K562 (cell line): Measurements from ENCODE around the gene ZNF780A. TPM values are rescaled to one million over a fixed set of nuclear protein-coding genes. Genes with fewer than 3 reads are reported as not detected.
A peak's percentile ranks its signal among the peaks of the same experiment; 100 is the strongest.

Source experiments
- ATAC-seq: fragments of 200-7000 bp; cut with Tn5 transposase; 3 replicates; pipeline ENCODE4 v1.9.1; 2020; ENCODE audit warnings: moderate library complexity
- BruUV-seq: library from RNA; stranded (reverse); fragments of 400-500 nt; replicated peaks from 2 replicates; lab custom pipeline; 2021; lab: Mats Ljungman, UMichigan
- CTCF ChIA-PET: fragments of 300-600 bp; formaldehyde crosslinking; extraction: SDS; loops from one replicate; lab custom pipeline; 2021; ENCODE audit warnings: low intra/inter-chr PET ratio; lab: Yijun Ruan, JAX
- POLR2A ChIA-PET: fragments of 300-600, 350-650 bp; sonication (Branson Sonifier 250); formaldehyde crosslinking; extraction: SDS; loops from one replicate; lab custom pipeline; 2021; ENCODE audit warnings: antibody characterized with exemption, inconsistent platforms; lab: Yijun Ruan, JAX
- DNase-seq, 4 experiments: peaks; one replicate each; pipeline versions ENCODE4 v3.0.0 to v3.0.0-alpha.2; 2011 to 2018; ENCODE audit warnings: low spot score in 3 of 4, mixed read lengths in 3 of 4; ENCODE audit errors: extremely low read depth in 1 of 4
- FAIRE-seq: peaks from 2 replicates; lab custom pipeline; 2011; peaks lifted over from hg19 to GRCh38; lab: Jason Lieb, UNC
- H2AFZ ChIP-seq: 2 replicates; pipeline ENCODE4 v1.6.0; 2011; ENCODE audit warnings: low read depth, low read length, control low read depth, inconsistent platforms
- H3K27ac ChIP-seq: fragments of 200-600 bp; 3 replicates; pipeline ENCODE4 v1.8.0; 2011; ENCODE audit warnings: low read depth, mild to moderate bottlenecking, control low read depth, inconsistent platforms, low read length, moderate library complexity, mixed read lengths; ENCODE audit errors: extremely low read depth
- H3K27me3 ChIP-seq, 2 experiments: fragments of 300-600 bp in 1 of 2; 2 replicates in 1 of 2; 3 replicates in 1 of 2; pipeline versions ENCODE4 v1.6.0 to v1.8.0; 2011; ENCODE audit warnings: inconsistent platforms in 2 of 2, low read length in 2 of 2, mild to moderate bottlenecking in 1 of 2, mixed read lengths in 1 of 2, moderate library complexity in 1 of 2; ENCODE audit not compliant: control insufficient read depth in 2 of 2, insufficient read depth in 2 of 2
- H3K36me3 ChIP-seq: fragments of 300-600 bp; 3 replicates; pipeline ENCODE4 v1.8.0; 2011; ENCODE audit warnings: mild to moderate bottlenecking, low read length, inconsistent platforms; ENCODE audit not compliant: control insufficient read depth, insufficient read depth
- H3K4me1 ChIP-seq, 2 experiments: fragments of 200-600 bp in 1 of 2; replicated peaks in 1 of 2; 2 replicates in 1 of 2; 3 replicates in 1 of 2; pipeline versions ENCODE4 v1.5.1 to v1.8.0; 2011; ENCODE audit warnings: inconsistent platforms in 2 of 2, low read length in 2 of 2, mild to moderate bottlenecking in 1 of 2, mixed read lengths in 1 of 2, moderate library complexity in 1 of 2; ENCODE audit not compliant: control insufficient read depth in 2 of 2, insufficient read depth in 2 of 2
- H3K4me2 ChIP-seq: 2 replicates; pipeline ENCODE4 v1.6.1; 2011; ENCODE audit warnings: low read length, control low read depth, inconsistent platforms, mixed read lengths; ENCODE audit not compliant: insufficient read depth
- H3K4me3 ChIP-seq: fragments of 200-600 bp; sonication (generic), shearing (Covaris generic); 2 replicates; pipeline ENCODE4 v1.5.1; 2016; ENCODE audit warnings: control low read depth, inconsistent platforms
- H3K79me2 ChIP-seq: fragments of 200-600 bp; 3 replicates; pipeline ENCODE4 v1.8.0; 2011; ENCODE audit warnings: low read length, inconsistent platforms; ENCODE audit not compliant: control insufficient read depth, insufficient read depth
- H3K9ac ChIP-seq, 2 experiments: 2 replicates each; pipeline versions ENCODE4 v1.6.0 to v1.6.1; 2011; ENCODE audit warnings: low read depth in 2 of 2, low read length in 2 of 2, control low read depth in 1 of 2, inconsistent platforms in 1 of 2, mild to moderate bottlenecking in 1 of 2, mixed read lengths in 1 of 2; ENCODE audit not compliant: insufficient read depth in 1 of 2
- H3K9me1 ChIP-seq: one replicate; pipeline ENCODE4 v1.6.0; 2011; ENCODE audit warnings: inconsistent platforms, mild to moderate bottlenecking, low read length, moderate library complexity; ENCODE audit not compliant: control insufficient read depth, insufficient read depth
- H3K9me3 ChIP-seq: replicated peaks from 2 replicates; pipeline ENCODE4 v1.5.1; 2011; ENCODE audit warnings: low read depth, low read length, inconsistent platforms; ENCODE audit not compliant: control insufficient read depth, insufficient read depth
- H4K20me1 ChIP-seq: replicated peaks from 2 replicates; pipeline ENCODE4 v1.6.1; 2011; ENCODE audit warnings: low read length, inconsistent platforms, mixed read lengths; ENCODE audit not compliant: control insufficient read depth, insufficient read depth
- PRPF4 ChIP-seq: fragments of 200-400 bp; formaldehyde crosslinking; IDR thresholded peaks from one replicate; pipeline ENCODE4 v1.6.1; 2017; ENCODE audit warnings: low read length, low read depth, mild to moderate bottlenecking; ENCODE audit not compliant: insufficient read depth, poor library complexity, severe bottlenecking
- SOX6 ChIP-seq: fragments of 450-650 bp; IDR thresholded peaks from 2 replicates; pipeline ENCODE4 v1.6.1; 2014; ENCODE audit warnings: mild to moderate bottlenecking
- STAT6 ChIP-seq: sonication (generic); formaldehyde crosslinking; IDR thresholded peaks from 2 replicates; pipeline ENCODE4 v1.8.1; 2023; ENCODE audit warnings: mild to moderate bottlenecking, missing genetic modification reagents
- TFAM ChIP-seq: fragments of 250-450 bp; sonication (Bioruptor Pico); conservative IDR thresholded peaks from 2 replicates; pipeline ENCODE4 v1.5.0; 2021; ENCODE audit warnings: mild to moderate bottlenecking, moderate library complexity
- TRIM28 ChIP-seq: fragments of 450-650 bp; IDR thresholded peaks from 2 replicates; pipeline ENCODE4 v1.6.1; 2017
- XRCC3 ChIP-seq: fragments of 450-650 bp; IDR thresholded peaks from 2 replicates; pipeline ENCODE4 v1.6.1; 2017; ENCODE audit warnings: mild to moderate bottlenecking, moderate library complexity
- XRCC5 ChIP-seq: fragments of 200-400 bp; formaldehyde crosslinking; IDR thresholded peaks from 2 replicates; pipeline ENCODE4 v1.6.1; 2017; ENCODE audit warnings: low read depth, mild to moderate bottlenecking, low read length
- ZEB2 ChIP-seq: fragments of 450-650 bp; IDR thresholded peaks from 2 replicates; pipeline ENCODE4 v1.6.1; 2016
- ZNF280A ChIP-seq: fragments of 450-650 bp; IDR thresholded peaks from 2 replicates; pipeline ENCODE4 v1.6.1; 2018; ENCODE audit warnings: mild to moderate bottlenecking, low read depth; ENCODE audit not compliant: partially characterized antibody
- ZNF280B ChIP-seq: fragments of 250-450 bp; sonication (Bioruptor Pico); IDR thresholded peaks from 2 replicates; pipeline ENCODE4 v1.5.1; 2021; ENCODE audit warnings: mild to moderate bottlenecking
- WGBS: fragments of 100-300 bp; shearing (Covaris generic); methylation state at CpG from one replicate; pipeline ENCODE4 v1.1.6; 2016; ENCODE audit warnings: low coverage, mixed read lengths; ENCODE audit not compliant: insufficient coverage; ENCODE audit errors: missing lambda C conversion rate; 5-methylcytosine and 5-hydroxymethylcytosine counted together
- in situ Hi-C: fragments of 300-500 bp; cut with MboI; formaldehyde crosslinking; loops from 4 replicates; pipeline ENCODE4 v1.15.0; 2018; ENCODE audit warnings: inconsistent platforms, mixed read lengths
- intact Hi-C: fragments of 100-400 bp; cut with micrococcal nuclease; formaldehyde crosslinking; loops from 2 replicates; pipeline ENCODE4 v1.14.2; 2022
- polyA plus RNA-seq, 8 experiments: library from polyadenylated mRNA; depleted of rRNA in 4 of 8; stranded (reverse) in 5 of 8; unstranded in 3 of 8; fragments of >200 nt; fragmentation: Nextera tagmentation in 2 of 8; fragmentation: Illumina TruSeq in 1 of 8; extraction: Ambion mirVana in 2 of 8; extraction: Trizol in 1 of 8; gene quantifications; 2 replicates each; pipeline versions ENCODE4 v1.2.1 to v1.2.3, GENCODE V29; 2011 to 2014; ENCODE audit warnings: inconsistent platforms in 1 of 8, missing spikeins in 1 of 8
- total RNA-seq, 7 experiments: library from RNA; depleted of rRNA in 6 of 7; stranded (reverse); fragments of >200 nt in 6 of 7; fragmentation: Illumina TruSeq in 2 of 7; extraction: Trizol in 2 of 7; gene quantifications; 2 replicates each; pipeline versions ENCODE4 v1.2.1 to v1.2.3, GENCODE V29; 2011 to 2021; ENCODE audit warnings: low replicate concordance in 1 of 7

Gene ZNF780A
- total and polyA plus RNA-seq, 9 of the 15 experiments (the other 6 are each of a cell fraction or from before 2014, with no cell fraction given), result 11.7 to 36.1 (median 25.8) TPM

- POLR2A ChIA-PET, result no interaction called here
- no peak for DNase-seq
- H3K36me3 ChIP-seq, result no peaks in the 10 kb centered on the region
- TF ChIP-seq TFAM (CRISPR knock-in tag) (no peak), ZEB2 (peak; percentile 45; the same call in 1 of the 2 replicates), TRIM28 (peak; percentile 90), ZNF280B (CRISPR knock-in tag) (0 out of 2 replicates have a peak, but pooled peaks have one; percentile 69), ZNF280A (peak; percentile 71), STAT6 (CRISPR knock-in tag) (no peak), SOX6 (no peak), XRCC3 (0 out of 2 replicates have a peak, but pooled peaks have one; percentile 38), PRPF4 (no peak), XRCC5 (no peak)
- TF ChIP-seq, all 486 proteins: peak for 5
- no peak for FAIRE-seq
- Histone ChIP-seq H3K4me1 (peaks cover 0 to 5% of the 10 kb centered on the region in 2 experiments; a peak in 2 of 5 replicates), H3K4me3 (no peak overlapping the region), H3K27ac (no peak overlapping the region), H3K27me3 (no peaks in the 10 kb centered on the region), H2AFZ (no peak overlapping the region), H3K4me2 (no peak overlapping the region), H3K9me1 (no peaks in the 10 kb centered on the region), H3K79me2 (peaks cover 5% of the 10 kb centered on the region; the same call in 2 of the 3 replicates), H3K9ac (no peak overlapping the region), H3K9me3 (peaks cover 13% of the 10 kb centered on the region; the same call in 1 of the 2 replicates), H4K20me1 (no peaks in the 10 kb centered on the region)
- in situ Hi-C loops, result no loop called here
- CTCF ChIA-PET, result no interaction called here
- 0% methylated on average over 1 of the region's 1 CpG for WGBS
- BruUV-seq, result no TSS peak
- ATAC-seq, result no peak
- intact Hi-C loops, result no loop called here
These were observed 31.1 kb downstream of the ZNF780A start for GRCh38 chr19:40059624-40060023.
